GM21367 (cell line): ENCODE measurements around the gene MS4A15.
"Not testable (repeated sequence)": the region's sequence is repeated elsewhere in the genome, so short reads cannot be mapped to it uniquely, and the experiment has no call there.

Experiments
- ATAC-seq: cut with Tn5 transposase; IDR thresholded peaks from one replicate; pipeline ENCODE4 v1.9.1; 2021; ENCODE audit not compliant: unreplicated experiment

MS4A15 gene, protein sequence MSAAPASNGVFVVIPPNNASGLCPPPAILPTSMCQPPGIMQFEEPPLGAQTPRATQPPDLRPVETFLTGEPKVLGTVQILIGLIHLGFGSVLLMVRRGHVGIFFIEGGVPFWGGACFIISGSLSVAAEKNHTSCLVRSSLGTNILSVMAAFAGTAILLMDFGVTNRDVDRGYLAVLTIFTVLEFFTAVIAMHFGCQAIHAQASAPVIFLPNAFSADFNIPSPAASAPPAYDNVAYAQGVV

DNA sequence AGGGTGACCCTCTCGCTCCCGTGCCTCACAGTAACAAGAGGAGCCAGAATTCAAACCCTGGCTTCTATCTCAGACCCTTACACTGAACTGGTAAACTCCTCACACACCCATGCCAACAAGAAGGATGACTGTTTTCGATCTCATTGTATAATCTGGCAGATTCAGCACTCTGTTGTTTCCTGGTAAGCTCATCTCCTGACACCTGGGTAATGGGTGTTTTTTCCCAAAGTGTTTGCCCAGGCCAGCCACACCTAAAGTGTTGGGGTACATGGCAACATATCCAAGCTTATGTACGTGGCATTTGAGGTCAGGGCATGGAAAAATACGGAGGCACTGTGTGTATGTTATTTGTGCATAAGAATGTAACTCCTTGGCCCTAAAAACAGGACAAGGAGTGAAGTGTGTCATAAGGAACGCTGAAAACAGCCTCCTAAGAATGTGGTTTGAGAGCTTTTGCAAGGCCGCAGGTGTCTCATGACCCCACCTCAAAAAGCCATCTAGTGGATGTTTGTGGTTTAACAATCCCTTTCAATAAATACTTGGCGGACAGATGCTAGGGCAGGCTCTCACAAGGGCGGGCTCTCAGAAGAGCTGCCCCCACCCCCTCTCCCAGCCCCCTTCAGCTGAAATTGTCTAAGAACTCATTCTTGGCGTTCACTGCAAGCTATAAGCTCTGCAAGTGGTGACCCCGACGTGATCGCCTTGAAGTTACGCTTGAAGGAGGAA is at the start of gene MS4A15:
MS4A15 (plus strand) TSS at position 561 of the 726 bp plus-strand sequence. CDS start 6,867 bp downstream, outside the sequence.
- no peak for ATAC-seq

DNA sequence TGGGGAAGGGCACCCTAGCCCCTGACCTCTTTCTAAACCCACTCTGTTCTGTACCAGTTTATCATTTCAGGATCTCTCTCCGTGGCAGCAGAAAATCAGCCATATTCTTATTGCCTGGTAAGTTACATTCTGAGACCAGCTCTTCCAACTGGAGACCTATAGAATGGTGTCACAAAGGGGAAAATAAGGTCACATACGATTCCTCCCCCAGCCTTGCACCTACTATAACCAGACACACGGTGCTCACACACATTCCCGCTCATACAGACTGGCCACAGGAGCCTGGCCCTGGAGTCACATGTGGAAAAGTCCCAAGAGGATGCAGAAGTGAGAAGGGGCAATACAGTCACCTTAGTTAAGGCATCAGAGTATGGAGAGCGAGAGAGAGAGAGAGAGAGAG is 49.7 kb upstream of the MS4A15 start:
- ATAC-seq, result no peak

DNA sequence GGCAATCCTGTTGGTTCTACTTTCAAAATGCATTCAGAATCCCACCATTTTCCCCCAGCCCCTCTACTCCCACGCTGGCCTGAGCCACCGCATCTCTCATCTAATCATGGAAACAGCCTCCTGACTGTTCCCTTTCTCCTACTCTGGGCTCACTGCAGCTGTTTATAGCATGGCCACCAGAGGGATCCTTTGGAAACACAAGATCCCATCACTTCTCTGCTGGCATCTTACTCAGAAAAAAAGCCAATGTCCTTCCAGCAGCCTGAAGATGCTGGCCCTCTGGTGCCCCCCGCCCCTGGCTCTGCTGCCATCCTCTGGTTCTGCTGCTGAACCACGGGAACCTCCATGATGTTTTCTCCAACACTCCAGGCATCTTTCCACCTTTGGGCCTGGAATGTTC is 46.2 kb upstream of the MS4A15 start:
- no peak for ATAC-seq

DNA sequence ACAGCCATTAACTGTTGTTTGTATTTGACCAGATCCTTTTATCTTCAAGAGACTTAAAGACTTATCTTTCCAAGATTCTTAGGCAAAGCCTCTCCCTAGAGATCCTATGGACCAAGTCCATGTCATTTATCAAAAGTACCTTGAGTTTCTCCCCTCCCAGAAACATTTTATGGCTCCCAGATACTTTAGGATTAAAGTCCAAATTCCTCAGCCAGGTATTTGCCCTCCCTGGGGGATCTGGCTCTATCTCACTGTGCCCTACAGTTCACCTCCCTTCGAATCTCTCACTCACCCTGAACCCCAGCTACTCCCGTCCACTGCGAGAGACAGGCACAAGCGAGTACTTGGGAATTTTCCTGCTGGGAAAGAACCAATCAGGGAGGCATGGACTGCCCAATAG is 45.4 kb upstream of the MS4A15 start:
- no peak for ATAC-seq

DNA sequence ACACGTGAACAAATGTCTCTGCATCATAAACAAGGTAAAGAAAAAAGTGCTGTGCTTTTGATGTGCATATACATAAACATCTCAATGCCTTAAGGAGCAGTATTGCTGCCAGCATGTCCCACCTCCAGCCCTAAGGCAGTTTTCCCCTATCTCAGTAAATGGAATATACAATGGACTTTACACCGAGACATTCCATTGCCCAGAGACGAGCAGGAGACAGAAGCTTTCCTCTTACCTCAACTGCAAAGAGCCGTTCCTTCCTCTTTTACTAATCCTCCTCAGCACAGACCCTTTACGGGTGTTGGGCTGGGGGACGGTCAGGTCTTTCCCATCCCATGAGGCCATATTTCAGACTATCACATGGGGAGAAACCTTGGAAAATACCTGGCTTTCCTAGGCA is 43.2 kb upstream of the MS4A15 start:
- ATAC-seq, result not testable (repeated sequence)

DNA sequence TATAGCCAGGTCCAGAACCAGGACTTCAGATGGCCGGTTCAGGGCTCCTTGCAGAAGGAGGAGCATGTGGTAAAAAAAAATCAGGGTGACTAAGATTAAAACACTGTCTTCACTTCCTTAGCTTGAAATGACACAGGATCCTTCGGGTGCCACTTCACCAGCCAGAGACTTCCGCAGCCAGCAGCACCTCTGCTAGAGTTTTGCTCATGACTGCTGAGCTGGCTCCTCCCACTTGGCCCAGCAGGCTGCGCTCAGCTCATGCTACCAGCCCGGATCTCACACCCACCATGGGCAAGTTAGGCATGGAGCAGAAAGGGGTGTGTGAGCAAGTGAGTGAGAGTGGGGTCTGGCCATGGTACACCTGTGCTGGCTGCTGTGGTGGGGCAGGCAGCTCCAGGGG is 38.7 kb upstream of the MS4A15 start:
- no peak for ATAC-seq

DNA sequence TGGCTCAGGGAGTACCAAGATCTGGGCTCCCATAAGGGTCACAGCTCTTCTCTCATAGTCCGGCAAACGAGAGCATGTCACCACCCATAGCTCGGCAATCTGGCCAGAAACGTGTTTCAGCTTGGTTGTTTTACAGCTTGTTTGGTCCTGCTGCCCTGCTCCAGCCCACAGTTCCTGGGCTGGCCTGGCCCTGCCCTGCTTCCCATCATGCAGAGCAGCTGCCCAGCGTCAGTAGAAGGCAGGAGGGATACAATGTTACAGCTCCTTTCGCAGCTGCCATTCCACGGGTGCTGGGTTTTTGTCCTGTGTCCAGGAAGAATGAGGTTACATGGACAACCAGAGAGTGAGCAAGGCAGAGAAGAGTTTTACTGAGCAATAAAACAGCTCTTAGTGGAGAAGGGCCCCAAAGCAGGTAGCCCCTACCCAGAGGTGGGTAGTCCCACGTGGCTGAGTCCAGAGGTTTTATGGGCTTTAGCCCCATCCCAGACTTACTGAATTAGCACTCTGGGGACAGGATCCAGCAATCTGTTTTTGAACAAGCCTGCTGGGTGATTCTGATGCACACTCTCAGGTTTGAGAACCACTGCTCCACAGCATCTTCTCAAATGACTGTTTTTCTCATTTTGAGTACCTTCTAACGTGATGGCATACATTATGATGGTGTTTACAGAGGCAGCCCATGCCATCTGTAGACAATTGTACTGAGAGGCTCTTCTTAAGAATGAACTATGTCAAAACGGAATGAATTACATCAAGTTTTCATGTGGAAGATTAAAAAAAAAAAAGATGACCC is 37.9 kb upstream of the MS4A15 start:
- no peak for ATAC-seq

DNA sequence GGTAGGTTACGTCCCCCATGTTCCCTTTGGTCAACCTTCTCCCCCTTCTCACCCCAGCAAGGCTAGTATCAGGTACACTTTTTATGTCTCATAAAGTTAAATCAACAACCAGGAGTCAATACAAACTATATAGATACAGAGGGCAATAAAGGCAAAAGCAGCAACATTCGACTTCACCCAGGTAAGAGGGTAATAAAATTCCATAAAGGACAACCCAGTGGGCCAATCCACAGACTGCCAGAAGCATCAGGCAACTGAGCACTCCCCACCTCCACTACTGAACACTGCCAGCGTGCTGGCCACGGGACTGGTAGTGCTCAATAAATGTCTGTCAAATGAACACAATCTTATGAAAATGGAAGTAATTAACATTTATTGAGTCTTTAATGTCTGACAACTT is 37.3 kb upstream of the MS4A15 start:
- ATAC-seq, result no peak

DNA sequence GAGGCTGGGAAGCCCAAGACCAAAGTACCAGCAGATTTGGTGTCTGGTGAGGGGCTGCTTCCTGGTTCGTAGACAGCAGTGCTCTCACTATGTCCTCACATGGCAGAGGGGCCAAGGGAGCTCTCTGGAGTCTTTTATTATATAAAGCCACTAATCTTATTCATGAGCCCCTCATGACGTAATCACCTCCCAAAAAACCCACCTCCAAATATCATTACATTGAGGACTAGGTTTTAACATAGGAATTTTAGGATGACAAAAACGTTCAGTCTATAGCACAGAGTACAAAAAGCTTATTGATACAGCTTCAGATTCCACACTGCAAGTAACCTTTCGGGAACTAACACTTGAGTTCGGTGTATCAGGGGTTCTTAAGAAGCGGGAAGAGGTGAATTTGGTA is 36.2 kb upstream of the MS4A15 start:
- no peak for ATAC-seq

DNA sequence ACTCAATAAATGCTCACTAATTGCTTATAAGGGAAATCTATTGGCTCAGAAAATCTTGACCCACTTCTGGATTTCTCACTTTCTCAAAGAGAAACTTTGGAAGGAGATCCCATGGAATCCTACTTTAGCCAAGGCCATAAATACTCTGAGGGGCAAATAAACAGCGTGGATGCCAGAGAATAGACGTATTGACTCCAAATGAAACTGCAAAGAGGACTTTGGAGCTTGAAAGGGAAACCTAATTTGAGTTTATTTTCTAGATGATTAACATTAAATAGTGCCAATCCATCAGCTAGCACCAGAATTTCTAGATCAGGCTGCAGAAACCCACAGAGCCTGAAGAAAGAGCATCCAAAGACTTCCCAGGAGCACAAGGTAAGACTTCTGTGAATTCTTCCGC is 32.2 kb upstream of the MS4A15 start, which contains the start of gene MS4A18:
MS4A18 (plus strand) TSS at position 301 of the 400 bp plus-strand sequence.
- ATAC-seq, result no peak

DNA sequence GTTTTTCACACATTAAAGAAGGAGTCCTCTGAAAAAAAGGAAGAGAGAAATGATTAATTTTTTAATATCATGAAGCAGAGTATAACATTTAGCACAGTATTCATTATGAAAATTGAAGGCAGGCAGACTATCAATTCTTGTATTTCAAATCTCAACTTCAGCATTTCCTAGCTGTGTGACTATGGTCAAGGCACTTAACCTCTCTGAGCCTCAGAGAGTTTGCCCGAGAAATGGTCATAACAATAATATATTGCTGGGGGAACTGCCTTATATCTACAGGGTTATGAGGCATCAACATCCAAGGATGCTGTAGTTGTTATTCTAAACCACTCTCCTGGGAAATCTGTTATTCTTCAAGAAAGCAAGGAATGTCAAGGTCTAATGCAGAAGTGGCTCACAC is 31.1 kb upstream of the MS4A15 start:
- ATAC-seq, result no peak

DNA sequence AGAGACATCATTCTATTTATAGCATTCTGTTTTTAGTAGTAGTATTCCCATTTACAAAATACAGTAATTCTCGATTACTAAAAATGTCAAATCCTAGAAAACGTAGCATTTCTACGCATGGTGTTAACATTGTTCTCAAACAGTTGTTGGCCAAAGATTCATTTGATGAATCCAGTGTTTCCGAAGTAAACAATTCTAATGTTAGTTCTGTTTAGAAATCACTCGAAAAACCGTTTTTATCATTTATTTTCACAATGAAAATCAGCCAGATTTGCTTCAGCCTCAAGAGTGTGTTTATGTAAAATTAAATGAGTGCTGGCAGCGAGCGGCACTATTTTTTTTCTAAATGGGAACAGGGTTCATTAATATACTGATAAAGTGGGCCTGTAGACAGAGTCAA is 25.1 kb upstream of the MS4A15 start:
- ATAC-seq, result no peak

DNA sequence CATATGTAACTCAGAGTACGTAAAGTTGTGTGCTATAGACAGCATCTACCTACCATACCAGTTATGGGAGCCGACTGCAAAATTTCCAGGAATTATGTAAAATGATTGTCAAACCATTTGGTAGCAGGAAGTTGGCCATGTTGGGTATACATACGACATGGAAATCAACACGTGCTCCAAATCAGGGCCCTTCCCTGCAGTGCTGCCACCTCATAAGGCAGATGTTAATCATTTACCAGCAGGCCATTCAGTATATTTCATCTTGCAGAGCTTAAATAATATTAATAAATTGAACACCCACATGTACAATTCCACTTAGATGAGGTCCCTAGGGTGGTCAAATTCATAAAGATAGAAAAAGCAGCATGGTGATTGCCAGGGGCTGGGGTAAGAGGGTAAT is 22.4 kb upstream of the MS4A15 start:
- no peak for ATAC-seq

DNA sequence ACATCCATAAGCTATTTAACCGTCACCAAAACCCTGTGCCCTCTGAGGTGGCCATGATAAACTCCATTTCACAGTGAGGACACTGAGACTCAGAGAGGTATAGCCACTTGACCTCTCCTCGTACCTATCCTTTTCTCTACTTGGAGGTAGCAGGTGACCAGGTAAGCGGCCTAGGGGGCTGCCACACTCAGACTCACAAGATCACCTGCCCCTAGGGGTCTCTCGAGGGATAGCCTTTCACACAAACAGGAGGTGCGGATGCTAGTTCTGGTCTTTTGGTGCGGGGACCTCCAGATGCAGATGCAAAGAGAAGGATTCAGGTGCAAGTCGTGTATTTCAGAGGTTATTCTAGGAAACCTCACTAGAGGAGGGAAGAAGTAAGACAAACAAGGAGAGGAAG is 17.6 kb upstream of the MS4A15 start:
- no peak for ATAC-seq

DNA sequence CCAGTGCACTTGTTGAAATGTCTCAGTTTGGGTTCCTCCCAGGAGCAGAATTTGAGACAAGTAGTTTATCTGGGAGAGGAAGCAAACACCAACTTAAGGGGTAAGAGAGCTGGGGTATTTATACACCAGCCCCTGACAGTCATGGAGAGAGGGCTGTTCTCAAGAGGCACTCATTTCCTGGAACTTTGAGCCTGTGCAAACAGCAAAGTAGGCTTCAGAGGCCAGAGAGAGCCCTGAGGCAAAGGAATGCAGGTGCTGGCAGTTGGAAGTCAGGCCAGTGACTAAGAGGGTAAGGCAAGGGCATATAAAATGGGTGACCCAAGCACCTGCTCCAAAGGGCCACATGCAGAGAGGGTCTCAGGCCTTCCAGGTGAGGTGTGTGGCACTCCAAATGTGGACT is 16.1 kb upstream of the MS4A15 start:
- no peak for ATAC-seq

DNA sequence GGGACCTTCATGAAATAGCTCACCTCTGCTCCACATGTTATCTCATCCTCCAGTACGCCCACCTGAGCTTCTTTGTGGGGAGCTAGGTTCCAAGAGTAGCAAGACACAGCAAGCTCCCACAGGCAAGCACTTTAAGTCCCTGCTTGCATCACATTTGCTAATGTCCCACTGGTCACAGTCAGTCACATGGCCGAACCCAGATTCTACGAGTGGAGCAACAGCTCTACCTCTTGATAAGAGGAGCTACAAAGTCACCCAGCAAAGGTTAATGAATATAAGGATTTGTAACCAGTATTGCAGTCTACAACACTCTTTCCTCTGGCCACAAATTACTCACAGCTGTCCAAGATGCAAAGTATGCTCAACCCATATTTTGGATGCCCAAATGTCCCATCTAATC is 15.2 kb upstream of the MS4A15 start:
- no peak for ATAC-seq

DNA sequence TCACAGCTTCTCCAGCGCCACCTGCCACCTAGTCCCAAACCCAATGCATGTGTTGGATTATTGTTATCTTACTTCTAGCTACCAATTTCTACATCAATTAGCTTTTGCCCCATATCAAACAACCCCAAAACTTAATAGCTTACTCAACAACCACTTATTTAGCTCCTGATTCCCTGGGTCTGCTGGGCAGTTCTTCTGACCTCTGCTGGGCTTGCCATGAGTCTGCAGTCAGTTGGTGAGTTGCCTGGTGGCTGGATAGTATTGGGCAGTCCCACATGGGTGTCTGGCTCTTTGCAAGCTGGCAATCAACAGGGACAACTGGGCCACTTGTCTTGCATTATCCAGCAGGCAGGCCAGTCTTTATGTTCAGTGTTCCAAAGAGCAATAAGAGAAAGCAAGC is 13.6 kb upstream of the MS4A15 start:
- no peak for ATAC-seq

DNA sequence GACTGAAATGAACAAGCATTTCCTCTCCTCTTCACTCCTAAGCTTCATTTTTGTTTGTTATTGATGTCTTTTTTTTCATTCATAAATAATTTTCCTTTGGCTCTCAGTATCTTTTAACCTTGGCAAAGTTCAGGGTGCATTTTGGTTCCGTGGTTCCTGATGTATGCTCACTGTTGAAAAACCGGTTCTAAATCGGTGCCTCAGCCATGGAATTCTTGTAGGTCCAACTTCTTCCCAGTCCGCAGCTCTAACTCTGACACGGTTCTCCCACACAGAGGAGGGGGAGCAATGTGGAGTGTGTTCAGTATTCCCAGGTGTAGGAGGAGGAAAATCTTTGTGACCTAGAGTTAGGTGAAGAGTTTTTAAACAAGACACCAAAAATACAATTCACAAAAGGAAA is 12.6 kb upstream of the MS4A15 start:
- ATAC-seq, result no peak

DNA sequence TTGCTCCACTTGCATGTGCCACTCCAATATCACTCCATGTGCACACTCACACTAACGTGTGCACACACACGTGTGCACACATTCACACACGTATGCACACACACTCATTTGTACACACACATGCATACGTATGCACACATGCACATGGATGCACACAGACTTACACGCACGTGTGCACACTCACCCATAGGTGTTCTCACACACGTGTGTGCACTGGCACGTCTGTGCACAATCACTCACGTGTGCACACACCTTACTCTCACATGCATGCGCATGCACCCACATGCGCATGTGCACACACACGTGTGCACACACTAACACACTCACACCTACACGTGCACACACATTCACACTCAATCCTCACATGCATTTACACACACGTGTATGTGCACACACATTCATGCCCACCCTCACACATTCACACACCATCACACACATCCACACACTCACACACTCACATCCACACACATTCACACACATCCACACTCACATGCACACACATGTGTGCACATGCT is 9.3 kb upstream of the MS4A15 start:
- ATAC-seq, result no peak

DNA sequence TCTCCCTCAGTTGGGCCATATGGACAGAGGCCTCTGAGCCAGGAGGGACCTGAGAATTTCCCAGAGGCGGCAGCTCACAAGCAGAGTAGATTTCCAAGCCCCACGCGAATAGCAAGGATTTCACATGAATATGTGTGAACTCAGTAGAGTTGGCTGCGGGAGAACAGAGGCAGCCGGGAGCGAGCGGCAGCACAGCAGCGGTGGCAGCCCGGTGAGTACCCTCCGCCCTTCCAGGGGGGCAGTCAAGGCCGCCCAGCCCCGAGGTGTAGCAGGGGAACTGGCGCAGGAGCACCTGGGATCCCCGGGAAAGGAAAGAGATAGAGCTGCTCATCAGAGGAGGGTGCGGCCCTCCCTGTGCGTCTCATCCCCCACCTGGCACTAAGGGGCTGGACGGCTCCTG is 8.4 kb upstream of the MS4A15 start:
- no peak for ATAC-seq

DNA sequence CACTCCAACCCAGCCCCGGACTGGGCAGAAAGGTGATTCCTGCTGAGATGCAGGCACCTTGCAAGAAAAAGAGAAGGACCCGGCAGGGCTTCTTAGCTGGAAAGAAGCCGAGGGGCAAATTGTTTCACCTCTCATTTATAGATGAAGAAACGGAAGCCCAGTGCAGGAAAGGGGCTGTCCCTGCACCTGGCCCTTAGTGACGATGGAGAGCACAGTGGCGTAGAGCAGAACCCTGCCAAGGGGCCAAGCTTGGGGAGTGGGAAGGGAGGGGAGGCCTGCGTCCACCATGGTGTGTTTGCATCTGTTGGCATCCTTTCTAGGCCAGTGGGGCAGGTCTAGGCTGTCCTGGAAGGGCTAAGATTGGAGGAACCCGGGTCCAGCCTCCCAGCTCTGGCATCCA is 7.8 kb upstream of the MS4A15 start:
- ATAC-seq, result no peak

DNA sequence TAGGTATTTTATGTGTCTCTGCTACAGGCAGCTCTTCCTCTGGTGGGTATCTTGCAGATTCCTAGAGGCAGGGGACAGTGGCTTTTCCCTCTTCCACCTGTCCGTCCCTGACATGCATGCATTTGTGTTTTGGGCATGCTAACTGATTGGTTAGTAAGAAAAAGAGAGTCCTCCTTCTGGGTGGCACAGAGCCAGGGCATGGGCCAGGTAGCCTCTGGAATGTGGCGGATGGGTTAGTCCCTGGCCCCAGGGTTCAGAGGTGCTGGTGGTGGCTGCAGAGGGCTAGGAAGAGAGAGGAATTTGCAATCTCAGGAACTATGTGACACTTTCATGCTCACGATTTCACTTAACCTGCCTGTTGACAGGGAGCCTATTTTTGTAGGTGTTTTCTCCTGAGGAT is 5.8 kb upstream of the MS4A15 start:
- no peak for ATAC-seq
